ENCODE results near the gene TREML2.

- TF ChIP-seq POLR2A (IDR thresholded peaks at IDR 0.05) (no peak), CTCF (IDR thresholded peaks at IDR 0.05 in 4 of 5, conservative IDR thresholded peaks at IDR 0.05 in 1 of 5) (no peak)
Observed at GRCh38 chr6:41174610-41175009, 26.3 kb downstream of the TREML2 start.
